EH (cell line): Measurements from ENCODE around the gene IFT52.
"Not testable (repeated sequence)": the region's sequence is repeated elsewhere in the genome, so short reads cannot be mapped to it uniquely, and the experiment has no call there.

Experiments used
- DNase-seq: peaks from one replicate; pipeline ENCODE4 v3.0.0-alpha.2; 2015; ENCODE audit warnings: low read depth

Gene IFT52

DNA sequence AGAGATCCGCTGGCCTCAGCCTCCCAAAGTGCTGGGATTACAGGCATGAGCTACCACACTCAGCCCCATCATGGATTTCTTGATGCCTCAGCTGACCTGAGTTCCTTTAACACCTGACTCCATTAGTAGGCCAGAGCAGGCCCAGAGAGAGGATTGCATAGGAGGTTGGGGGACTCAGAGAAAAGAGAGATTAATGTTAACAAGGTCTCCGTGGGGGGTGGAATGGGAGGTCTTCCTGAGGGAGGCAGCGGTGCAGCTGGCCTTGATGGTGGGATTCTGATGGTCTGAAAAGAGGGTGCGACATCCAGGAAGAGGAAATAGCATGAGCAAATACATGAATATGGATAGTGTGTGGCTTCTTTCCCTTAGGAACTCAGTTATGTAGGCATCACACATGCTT is 22.0 kb upstream of the IFT52 start:
- DNase-seq, result no peak

DNA sequence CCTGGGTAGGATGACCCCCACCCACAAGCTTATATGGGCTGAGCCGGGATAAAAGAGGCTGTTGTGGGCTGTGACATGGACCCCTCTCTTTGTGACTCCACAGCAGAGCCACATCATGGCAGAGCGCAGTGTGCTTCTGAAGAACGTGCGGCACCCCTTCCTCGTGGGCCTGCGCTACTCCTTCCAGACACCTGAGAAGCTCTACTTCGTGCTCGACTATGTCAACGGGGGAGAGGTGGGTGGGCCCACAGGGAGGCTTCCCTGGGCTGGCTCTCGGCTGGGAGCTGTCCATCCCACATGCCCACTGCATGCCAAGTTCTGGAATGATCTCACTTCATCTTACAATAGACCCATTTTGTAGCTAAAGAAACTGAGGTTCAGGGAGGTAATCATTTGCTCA is 21.5 kb upstream of the IFT52 start:
- DNase-seq, result no peak

DNA sequence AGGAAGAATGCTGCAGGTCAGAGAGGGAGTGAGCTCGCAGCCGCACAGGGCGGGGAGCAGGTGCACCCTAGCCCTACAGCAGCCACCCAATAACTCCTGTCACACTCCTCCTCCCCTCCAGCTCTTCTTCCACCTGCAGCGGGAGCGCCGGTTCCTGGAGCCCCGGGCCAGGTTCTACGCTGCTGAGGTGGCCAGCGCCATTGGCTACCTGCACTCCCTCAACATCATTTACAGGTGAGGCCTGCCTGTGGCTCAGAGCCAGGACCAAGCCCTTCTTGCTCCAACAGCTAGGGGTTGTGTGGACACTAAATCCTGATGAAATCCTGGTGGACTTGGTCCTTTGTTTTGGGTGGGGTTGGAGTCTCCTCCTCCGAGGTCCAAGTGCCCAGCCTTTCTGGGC is 20.2 kb upstream of the IFT52 start:
- no peak for DNase-seq

DNA sequence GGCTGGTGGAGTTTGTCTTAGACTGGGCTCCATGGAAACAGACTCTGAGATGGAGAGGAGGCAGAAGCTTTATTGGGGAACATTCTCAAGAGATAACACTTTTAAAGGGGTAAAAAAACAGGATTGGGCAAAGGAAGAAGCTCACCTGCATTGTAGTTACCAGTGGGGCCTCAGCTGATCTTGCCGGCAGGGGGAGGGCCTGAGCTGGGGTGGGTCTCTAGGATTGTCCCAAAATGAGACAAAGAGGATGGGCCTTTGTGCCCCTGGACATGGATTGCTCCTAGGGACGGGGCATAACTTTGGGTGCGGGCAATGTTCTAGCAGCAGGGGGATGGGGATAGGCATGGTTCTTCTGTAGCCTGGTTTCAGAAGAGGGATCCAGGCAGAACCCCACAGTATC is 19.4 kb upstream of the IFT52 start:
- DNase-seq, result no peak

DNA sequence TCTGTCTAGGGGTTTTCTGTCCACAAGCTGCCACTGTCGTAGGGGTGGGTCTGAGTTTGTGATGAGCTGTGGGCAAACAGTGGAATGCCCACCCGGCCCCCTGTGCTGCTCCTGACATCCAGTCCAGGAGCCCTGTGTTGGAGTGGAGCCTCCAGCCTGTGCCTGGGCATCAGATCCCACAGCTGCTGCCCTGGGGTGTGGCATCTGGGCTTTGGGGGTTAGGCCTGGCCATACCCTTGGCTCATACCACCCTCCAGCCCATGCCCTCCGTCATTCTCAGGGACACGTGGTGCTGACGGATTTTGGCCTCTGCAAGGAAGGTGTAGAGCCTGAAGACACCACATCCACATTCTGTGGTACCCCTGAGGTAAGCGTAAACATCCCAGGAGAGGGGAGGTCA is 19.0 kb upstream of the IFT52 start:
- no peak for DNase-seq

DNA sequence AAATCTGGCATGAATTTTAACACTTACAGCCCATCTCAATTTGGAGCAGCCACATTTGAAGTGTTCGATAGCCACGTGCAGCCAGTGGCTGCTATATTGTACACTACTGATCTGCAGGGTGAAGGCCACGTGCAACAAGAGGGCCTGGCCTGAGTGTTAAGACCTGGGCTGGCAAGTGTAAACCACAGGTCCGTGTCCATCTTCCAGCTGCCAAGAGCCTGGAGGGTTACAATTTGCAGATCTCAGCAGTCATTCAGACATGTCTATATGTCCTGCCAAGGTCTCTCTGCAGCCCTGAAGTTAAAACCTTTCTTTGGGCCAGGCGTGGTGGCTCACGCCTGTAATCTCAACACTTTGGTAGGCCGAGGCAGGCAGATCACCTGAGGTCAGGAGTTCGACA is 17.8 kb upstream of the IFT52 start:
- no peak for DNase-seq

DNA sequence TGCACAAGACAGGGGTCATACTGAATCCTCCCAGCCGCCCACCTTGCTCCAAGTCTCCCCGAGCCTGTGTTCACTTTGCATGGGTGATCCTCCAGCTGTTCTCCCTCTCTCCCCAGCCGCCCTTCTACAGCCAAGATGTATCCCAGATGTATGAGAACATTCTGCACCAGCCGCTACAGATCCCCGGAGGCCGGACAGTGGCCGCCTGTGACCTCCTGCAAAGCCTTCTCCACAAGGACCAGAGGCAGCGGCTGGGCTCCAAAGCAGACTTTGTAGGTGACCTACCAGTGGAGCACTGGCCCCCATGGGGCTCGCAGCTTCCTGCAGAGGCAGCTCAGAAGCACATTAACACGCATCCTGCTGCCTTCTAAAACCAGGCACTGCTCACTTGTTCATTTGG is 14.6 kb upstream of the IFT52 start:
- no peak for DNase-seq

DNA sequence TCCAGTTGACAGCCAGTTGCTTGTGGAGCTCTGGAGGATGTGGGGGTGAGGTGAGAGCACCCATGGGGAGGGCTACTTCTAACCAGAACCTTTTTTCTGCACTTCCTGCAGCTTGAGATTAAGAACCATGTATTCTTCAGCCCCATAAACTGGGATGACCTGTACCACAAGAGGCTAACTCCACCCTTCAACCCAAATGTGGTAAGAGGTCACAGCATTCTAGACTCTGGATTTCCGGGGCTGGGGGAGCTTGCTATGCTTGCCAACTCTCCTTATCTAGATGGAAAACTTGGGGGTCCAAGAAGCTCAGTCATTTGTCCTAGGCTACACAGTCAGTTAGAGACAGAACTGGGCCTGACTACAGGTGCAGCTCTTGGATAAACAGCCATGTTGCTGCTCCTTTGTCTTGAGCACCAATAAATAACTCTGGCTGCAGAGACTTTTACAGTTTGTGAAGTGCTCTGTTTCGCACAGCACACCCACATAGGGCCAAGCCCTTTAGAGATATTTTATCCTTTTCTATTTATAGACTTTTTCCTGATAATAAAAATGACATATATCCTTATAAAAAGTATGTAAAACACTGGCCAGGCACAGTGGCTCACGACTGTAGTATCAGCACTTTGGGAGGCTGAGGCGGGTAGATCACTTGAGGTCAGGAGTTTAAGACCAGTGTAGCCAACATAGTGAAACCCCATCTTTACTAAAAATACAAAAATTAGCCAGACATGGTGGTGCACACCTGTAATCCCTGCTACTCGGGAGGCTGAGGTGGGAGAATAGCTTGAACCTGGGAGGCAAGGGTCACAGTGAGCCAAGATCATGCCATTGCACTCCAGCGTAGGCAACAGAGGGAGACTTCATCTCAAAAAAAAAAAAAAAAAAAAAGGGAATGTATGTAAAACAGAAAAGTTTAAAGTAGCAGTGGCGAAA is 10.6 kb upstream of the IFT52 start:
- DNase-seq, result no peak

DNA sequence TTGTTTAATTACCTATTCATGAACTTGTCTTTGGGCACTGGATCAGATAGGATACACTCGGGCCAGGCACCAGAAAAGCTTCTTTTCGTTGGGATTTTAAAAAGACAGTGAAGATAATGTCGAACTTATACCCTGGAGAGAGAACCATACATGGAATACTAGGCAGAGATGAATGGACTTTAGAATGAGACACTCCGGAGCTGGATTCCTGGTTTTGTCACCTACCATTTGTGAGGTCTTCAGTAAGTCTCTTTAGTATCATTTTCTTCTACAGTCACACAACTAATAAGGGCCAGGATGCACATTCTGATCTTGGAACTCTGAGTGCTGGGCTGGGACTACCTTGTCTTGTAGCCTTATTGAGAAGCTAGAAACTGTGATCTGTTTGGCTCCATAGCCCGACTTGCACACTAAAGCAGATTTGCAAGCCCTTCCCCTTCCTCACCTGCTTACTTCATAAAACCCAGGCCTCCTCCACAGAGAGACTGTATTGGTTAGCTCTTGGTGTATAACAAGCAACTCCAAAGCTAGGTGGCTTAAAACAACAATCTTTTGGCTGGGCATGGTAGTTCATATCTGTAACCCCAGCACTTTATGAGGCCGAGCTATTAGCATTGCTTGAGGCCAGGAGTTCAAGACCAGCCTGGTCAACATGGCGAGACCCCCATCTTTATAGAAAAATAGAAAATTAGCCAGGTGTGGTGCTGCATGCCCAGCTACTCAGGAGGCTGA is 7.4 kb upstream of the IFT52 start:
- DNase-seq, result no peak

DNA sequence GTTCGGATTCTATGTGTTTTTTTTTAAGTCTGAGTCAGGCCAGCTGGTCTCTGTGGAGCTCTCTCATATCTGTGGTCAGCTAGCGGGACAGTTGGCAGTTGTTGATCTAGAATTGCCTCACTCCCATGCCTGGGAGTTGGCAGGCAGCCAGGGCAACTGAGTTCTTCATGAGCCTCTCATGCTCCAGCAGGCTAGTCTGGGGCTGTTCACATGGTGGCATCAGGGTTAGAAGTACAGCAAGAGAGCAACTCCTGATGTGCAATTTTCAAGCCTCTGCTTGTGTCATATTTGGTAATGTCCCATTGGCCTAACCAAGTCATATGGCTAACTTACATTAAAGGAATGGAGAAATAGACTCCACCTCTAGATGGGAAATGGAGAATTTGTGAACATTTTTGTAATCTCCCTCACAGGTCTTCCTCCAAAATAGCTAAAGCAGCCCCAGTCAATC is 6.7 kb upstream of the IFT52 start:
- peak; percentile 98 for DNase-seq

DNA sequence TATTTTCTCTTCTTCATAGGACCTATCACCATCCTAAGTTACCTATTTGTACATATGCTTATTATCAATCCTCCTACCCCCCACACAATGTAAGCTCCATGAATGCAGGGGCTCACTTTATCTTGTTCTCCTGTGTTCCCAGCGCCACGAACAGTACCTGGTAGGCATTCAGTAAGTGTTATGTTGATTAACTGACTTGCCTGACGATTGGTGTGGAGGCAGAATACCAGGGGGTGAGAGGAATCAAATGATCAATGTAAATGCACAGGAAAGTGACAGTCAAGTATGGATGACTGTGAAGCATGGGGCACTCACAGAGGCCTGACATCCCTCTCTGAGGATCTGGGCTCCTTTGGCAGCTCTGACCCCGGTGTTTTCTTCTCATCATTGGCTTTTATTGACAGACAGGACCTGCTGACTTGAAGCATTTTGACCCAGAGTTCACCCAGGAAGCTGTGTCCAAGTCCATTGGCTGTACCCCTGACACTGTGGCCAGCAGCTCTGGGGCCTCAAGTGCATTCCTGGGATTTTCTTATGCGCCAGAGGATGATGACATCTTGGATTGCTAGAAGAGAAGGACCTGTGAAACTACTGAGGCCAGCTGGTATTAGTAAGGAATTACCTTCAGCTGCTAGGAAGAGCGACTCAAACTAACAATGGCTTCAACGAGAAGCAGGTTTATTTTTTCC is 6.1 kb upstream of the IFT52 start:
- peak; percentile 89 for DNase-seq

DNA sequence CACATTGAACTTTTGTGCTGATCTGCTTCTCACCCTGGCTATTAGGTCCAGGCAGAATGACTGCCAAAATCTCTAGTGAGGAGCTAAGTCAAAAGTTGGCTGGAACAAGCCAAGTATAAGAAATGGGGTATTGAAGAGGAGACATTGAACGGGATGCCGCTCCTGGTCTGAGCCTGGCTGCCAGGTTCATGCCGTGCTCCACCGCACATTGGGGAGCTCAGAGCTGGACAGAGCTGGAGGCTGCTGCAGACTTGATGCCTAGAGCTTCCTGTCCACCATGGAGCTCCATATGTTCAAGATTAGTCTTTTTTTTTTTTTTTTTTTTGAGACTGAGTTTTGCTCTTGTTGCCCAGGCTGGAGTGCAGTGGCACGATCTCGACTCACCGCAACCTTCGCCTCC is 4.1 kb upstream of the IFT52 start:
- no peak for DNase-seq

DNA sequence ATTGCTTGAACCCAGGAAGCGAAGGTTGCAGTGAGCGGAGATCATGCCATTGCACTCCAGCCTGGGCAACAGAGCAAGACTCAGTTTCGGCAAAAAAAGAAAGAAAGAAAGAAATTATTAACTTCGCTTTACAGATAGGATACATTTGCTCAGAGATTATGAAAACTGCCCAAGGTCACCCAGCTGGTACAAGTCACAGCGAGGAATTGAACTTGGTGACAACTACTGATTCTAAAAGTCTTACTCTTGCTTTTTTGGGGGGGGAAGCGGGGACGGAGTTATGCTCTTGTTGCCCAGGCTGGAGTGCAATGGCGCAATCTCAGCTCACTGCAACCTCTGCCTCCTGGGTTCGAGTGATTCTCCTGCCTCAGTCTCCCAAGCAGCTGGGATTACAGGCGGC is 2.2 kb upstream of the IFT52 start:
- not testable (repeated sequence) for DNase-seq

DNA sequence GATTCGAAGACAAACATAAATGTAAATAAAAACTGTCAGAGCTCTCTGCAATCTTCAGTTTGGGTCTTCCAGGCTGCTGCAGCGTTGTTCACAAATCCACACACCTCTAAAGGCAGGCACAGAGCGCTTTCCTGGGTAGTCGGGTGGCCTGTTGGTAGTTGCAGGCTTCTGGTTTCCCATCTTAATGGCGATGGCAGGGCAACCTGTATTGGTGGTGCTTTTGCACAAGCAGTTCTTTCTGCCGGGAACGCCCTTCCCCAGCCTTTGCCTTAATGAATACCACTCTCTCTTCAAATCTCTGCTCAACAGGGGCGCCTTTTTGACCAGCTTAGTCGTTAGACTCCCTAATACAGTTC is 723 bp upstream of the IFT52 start:
- DNase-seq, result no peak

DNA sequence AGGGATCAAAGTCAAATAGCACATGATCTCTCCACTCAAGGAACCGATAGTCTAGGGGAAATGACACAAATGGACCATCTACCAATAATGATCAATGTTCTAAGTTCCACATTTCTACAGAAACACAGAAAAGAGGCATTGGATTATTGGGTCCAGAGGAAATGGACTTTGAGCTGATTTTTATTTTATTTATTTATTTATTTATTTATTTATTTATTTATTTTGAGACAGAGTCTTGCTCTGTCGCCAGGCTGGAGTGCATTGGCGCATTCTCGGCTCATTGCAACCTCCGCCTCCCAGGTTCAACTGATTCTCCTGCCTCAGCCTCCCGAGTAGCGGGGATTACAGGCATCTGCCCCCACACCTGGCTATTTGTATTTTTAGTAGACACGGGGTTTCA is 11.2 kb downstream of the IFT52 start:
- DNase-seq, result not testable (repeated sequence)

DNA sequence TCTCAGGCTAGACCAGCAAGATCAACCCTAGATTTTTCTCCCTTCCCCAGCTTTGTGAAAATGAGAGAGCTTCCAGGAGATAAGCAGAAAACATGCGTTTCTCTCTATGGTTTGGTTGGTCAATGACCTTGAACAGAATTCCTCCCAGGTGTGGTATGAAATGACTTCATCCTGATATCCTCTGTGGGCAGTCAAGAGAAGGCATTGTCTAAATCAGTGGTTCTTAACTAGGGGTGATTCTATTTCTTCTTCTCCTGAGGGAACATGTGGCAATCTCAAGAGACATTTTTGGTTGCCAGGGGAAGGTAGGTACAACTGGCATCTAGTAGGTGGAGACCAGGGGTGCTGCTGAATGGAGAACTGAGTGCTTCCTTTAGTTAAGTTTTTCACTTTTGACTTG is 12.4 kb downstream of the IFT52 start:
- no peak for DNase-seq

DNA sequence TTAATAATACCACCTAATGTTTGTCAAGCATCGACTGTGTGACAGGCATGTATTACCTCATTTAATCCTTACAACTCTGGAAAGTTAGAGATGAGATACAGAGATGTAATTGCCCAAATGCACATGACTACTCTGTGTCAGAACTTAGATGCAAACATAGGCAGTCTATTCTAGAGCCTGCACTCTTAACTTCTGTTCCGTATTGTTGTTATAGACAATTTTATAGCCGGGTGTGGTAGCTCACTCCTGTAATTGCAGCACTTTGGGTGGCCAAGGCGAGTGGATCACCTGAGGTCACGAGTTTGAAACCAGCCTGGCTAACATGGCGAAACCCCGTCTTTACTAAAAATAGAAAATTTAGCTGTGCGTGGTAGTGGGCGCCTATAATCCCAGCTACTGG is 15.0 kb downstream of the IFT52 start:
- DNase-seq, result no peak

DNA sequence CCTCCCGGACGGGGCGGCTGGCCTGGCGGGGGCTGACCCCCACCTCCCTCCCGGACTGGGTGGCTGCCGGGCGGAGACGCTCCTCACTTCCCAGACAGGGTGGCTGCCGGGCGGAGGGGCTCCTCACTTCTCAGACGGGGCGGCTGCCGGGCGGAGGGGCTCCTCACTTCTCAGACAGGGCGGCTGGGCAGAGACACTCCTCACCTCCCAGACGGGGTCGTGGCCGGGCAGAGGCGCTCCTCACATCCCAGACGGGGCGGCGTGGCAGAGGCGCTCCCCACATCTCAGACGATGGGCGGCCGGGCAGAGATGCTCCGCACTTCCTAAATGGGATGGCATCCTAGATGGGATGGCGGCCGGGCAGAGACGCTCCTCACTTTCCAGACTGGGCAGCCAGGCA is 16.5 kb downstream of the IFT52 start:
- not testable (repeated sequence) for DNase-seq

DNA sequence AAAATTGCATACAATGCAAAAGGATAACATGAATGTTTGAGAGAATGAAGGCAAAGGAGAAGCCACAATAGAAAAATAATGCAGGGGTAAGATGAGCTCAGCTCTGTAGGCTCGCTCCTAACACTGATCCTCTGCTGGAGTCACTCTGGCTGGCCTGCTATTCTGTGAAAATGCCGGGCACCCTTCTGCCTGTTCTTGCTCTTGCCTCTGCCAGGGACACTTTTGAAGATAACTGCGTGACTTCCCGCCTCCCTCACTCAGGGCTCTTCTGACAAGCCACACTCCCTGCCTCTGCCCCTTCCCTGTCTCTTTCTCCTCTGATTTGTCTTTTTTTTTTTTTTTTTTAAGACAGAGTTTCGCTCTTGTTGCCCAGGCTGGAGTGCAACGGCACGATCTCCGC is 40.9 kb downstream of the IFT52 start:
- DNase-seq, result no peak

DNA sequence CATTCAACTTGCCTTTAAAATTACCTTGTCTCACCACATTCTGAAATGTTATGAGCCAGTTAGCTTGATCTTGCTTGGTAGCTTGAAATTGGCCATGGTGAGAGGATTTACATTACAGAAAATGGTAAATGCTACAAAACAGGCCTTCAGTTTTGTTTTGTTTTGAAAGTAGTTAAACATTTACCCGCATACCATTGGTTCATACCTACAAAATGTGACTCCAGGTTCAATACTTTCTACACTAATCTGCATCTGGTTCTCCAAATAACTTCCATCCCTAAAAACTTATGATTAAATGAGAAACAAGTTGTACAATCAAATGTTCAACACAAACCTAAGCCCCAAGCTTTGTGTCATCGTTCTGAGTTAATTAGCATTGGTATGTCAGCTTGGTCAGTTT is 45.7 kb downstream of the IFT52 start:
- no peak for DNase-seq

DNA sequence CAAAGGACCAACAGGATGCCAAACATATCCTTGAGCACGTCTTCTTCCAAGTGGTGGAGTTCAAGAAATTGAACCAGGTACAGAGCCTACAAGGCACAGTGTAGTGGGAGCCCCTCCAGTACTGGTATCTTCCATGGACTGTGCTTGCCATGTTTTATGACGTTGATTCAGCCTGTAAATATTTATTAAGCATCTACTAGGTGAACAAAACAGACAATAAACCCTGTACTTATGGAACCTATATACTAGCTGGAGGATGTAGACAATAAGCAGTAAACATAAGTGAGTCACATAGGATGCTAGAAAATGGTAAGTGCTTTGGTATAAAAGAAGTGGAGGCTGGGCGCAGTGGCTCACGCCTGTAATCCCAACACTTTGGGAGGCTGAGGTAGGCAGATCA is 51.8 kb downstream of the IFT52 start:
- DNase-seq, result no peak

DNA sequence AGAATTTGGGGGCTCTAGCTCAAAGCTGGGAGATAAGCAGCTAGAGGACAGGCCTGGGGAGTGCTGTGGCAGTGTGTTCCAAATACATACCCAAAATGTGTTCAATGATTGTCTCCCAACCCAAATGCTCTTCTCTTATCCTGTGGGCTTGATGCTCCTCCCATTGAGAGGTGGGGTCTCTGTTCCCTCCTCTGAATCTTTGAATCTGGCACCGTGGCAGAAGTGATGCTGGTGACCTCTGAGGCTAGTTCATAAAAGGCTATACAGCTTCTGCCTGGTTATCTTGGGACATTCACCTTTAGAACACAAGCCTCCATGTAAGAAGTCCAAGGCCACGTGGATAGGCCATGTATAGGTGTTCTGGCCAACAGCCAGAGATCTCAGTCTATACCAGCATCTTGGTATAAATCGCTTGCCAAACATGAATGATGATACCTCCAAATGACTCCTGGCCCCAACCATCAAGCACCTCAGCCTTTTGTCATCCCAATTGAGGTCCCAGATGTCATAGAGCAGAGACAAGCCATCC is 60.3 kb downstream of the IFT52 start:
- DNase-seq, result no peak
